ENCODE data around the gene PDE8B.

- TF ChIP-seq EZH2 (IDR thresholded peaks at IDR 0.05; ENCODE audit: borderline replicate concordance, insufficient read depth, low read depth, low read length, poor library complexity, severe bottlenecking) (no peak), CTCF (IDR thresholded peaks at IDR 0.05) (no peak)
Measured at GRCh38 chr5:77402796-77403195, 192.3 kb downstream of the PDE8B start.
